Esophagus squamous epithelium (tissue), 4 donors: ENCODE measurements around the gene LIPM.

Experiments used
- POLR2A ChIP-seq, 4 donors: fragments of 450-650 bp; IDR thresholded peaks; one replicate each; pipeline ENCODE4 v1.6.1; 2017; ENCODE audit warnings: antibody characterized with exemption in 4 of 4, mild to moderate bottlenecking in 4 of 4, moderate library complexity in 3 of 4
- TF ChIP-seq, protein P1 (sequence below), 6 experiments: fragments of 450-650 bp in 4 of 6; fragments of 200-600 bp in 2 of 6; sonication (generic) in 2 of 6; IDR thresholded peaks; one replicate each; pipeline ENCODE4 v1.5.1; 2016 to 2019; ENCODE audit warnings: antibody characterized with exemption in 6 of 6, mild to moderate bottlenecking in 4 of 6, moderate library complexity in 4 of 6

DNA sequence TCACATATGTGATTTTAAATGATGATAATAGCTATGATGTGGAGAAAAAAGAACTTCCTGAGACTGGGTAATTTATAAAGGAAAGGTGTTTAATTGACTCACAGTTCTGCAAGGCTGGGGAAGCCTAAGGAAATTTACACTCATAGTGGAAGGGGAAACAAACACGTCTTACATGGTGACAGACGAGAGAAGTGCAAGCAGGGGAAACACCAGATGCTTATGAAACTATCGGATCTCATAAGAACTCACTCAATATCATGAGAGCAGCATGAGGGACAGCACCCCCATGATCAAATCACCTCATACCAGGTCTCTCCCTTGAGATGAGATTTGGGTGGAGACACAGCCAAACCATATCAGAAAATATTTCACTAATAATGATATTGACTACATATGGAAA, 46.8 kb upstream of the LIPM start:
- TF ChIP-seq, protein P1, sequence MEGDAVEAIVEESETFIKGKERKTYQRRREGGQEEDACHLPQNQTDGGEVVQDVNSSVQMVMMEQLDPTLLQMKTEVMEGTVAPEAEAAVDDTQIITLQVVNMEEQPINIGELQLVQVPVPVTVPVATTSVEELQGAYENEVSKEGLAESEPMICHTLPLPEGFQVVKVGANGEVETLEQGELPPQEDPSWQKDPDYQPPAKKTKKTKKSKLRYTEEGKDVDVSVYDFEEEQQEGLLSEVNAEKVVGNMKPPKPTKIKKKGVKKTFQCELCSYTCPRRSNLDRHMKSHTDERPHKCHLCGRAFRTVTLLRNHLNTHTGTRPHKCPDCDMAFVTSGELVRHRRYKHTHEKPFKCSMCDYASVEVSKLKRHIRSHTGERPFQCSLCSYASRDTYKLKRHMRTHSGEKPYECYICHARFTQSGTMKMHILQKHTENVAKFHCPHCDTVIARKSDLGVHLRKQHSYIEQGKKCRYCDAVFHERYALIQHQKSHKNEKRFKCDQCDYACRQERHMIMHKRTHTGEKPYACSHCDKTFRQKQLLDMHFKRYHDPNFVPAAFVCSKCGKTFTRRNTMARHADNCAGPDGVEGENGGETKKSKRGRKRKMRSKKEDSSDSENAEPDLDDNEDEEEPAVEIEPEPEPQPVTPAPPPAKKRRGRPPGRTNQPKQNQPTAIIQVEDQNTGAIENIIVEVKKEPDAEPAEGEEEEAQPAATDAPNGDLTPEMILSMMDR (IDR thresholded peaks at IDR 0.05): no peak
- no peak for TF ChIP-seq POLR2A (IDR thresholded peaks at IDR 0.05)
